CD4-positive, alpha-beta T cell treated with Interleukin-2 at 100 ng/mL for 4 hours (primary cell): ENCODE measurements around the gene RMI1.
"Not testable (repeated sequence)": the region's sequence is repeated elsewhere in the genome, so short reads cannot be mapped to it uniquely, and the experiment has no call there.

Experiments
- DNase-seq: peaks from one replicate; pipeline ENCODE4 v3.0.0-alpha.2; 2020; ENCODE audit warnings: low spot score

The RMI1 gene

GRCh38 chr9:84007662-84008061, 27.1 kb downstream of the RMI1 start:
- DNase-seq = no peak

- no peak for DNase-seq
Observed at GRCh38 chr9:84024041-84024575, 43.5 kb downstream of the RMI1 start.

- no peak for DNase-seq
Observed at GRCh38 chr9:84027201-84027600, 46.6 kb downstream of the RMI1 start.

GRCh38 chr9:84031534-84031933, 50.9 kb downstream of the RMI1 start:
- DNase-seq = no peak

DNA sequence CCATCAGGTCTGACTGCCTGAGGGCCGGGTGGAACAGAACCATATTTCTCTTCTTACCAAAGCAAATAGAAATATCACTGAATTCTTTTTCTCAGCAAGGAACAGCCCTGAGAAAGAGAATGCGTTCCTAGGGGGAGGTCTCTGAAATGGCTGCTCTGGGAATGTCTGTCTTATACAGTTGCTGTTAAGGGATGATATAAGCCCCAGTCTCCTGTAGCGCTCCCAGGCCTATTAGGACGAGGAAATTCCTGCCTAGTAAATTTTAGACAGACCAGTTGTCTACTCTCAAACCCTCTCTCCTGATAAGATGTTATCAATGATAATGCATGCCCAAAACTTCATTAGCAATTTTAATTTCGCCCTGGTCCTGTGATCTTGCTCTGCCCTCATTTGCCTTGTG, 61.3 kb downstream of the RMI1 start:
- DNase-seq = not testable (repeated sequence)

GRCh38 chr9:84045481-84046097, 65.0 kb downstream of the RMI1 start:
- no peak for DNase-seq
